ENCODE results near the gene TMEFF1. TPM values are rescaled to one million over a fixed set of nuclear protein-coding genes. Genes with fewer than 3 reads are reported as not detected.

The TMEFF1 gene
- total RNA-seq, 4 donors from 2014 or later: 8.4 TPM; not detected in 3

DNA sequence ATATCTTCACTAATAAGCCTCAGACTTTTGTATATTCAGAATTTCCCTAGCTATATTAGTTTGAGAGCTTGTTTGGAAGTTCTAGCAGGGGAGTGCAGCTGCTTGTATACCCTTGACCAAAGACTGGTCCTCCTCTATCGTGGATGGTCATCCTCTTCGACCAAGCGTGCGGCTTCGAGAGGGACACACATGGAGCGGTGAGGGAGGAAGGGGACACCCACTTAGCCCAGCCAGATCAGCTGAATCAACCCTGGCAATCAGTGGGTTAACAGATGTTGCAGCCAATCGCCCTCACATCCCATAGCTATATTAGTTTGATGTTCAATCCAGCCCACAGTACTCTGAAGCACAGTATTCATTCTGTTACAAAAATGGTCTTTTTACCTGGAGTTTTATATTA lies 108.1 kb downstream of the TMEFF1 start:
- intact Hi-C loops (cut with DNase I; ENCODE audit: low total_unique reads): no loop called here
- Histone ChIP-seq H3K36me3 (no peaks in the 10 kb centered on the region), H3K27ac (no peak overlapping the region), H3K27me3 (no peaks in the 10 kb centered on the region), H3K4me1 (no peaks in the 10 kb centered on the region), H3K9me3 (no peaks in the 10 kb centered on the region), H3K4me3 (no peak overlapping the region)
- TF ChIP-seq, protein P1, sequence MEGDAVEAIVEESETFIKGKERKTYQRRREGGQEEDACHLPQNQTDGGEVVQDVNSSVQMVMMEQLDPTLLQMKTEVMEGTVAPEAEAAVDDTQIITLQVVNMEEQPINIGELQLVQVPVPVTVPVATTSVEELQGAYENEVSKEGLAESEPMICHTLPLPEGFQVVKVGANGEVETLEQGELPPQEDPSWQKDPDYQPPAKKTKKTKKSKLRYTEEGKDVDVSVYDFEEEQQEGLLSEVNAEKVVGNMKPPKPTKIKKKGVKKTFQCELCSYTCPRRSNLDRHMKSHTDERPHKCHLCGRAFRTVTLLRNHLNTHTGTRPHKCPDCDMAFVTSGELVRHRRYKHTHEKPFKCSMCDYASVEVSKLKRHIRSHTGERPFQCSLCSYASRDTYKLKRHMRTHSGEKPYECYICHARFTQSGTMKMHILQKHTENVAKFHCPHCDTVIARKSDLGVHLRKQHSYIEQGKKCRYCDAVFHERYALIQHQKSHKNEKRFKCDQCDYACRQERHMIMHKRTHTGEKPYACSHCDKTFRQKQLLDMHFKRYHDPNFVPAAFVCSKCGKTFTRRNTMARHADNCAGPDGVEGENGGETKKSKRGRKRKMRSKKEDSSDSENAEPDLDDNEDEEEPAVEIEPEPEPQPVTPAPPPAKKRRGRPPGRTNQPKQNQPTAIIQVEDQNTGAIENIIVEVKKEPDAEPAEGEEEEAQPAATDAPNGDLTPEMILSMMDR (IDR thresholded peaks at IDR 0.05): no peak
- no peak for TF ChIP-seq POLR2A (IDR thresholded peaks at IDR 0.05)
- no peak for DNase-seq

DNA sequence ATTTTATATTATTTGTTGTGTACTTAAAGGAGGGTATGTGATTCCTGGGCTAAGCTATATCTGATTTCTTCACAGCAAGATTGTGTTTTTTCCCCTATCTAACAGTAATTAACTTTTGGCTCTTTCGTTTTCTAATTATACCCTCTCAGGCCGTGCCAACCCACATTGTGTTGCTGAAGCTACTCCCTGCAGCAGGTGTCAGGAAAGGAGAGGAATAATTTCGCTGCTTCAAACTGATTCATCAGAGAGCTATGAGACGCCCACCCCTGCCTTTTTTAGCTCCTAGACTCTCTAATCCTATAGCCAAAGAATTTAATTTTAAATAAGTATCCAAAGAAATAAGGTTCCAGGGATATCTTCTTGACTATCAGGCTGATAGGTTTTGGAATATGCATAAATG lies 108.7 kb downstream of the TMEFF1 start:
- no peak overlapping the region for H3K4me3 ChIP-seq
- H3K4me1 ChIP-seq: no peaks in the 10 kb centered on the region
- intact Hi-C loops (cut with DNase I; ENCODE audit: low total_unique reads): no loop called here
- no peak for DNase-seq
- H3K36me3 ChIP-seq: no peaks in the 10 kb centered on the region
- TF ChIP-seq, protein P1 (IDR thresholded peaks at IDR 0.05): no peak
- TF ChIP-seq POLR2A (IDR thresholded peaks at IDR 0.05): no peak
- H3K27me3 ChIP-seq: no peaks in the 10 kb centered on the region
- no peak overlapping the region for H3K27ac ChIP-seq
- H3K9me3 ChIP-seq: no peaks in the 10 kb centered on the region

DNA sequence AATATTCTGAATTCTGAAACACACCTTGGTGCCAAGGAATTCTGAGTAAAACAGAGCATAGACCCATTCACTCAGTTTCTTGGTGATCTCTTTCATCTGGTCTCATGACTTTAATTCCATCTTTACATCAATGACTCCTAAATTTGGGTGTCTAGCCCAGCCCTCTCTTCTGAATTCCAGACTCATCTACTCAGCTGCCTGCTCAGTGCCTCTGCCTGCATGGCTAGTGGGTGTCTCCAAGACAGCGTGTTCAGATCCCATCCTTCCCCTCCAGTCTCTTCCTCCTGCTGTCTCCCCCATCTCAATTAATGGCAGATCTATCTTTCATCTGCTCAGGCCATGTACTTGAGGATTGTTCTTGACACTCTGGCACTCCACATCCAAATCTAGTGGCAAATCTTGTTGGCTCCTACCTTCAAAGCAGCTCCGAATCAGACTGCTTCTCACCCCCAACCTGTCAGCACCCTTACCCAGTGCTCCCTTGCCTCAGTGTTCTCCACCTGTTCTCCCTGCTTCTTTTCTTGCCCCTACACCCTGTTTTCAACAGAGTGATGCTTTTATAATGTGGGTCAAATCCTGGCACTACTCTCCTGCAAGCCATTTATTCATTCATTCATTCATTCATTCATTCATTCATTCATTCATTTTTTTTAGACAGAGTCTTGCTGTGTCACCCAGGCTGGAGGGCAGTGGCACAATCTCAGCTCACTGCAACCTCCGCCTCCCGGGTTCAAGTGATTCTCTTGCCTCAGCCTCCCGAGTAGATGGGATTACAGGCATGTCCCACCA lies 110.3 kb downstream of the TMEFF1 start:
- H3K9me3 ChIP-seq: no peaks in the 10 kb centered on the region
- no peaks in the 10 kb centered on the region for H3K4me1 ChIP-seq
- no peak overlapping the region for H3K27ac ChIP-seq
- H3K36me3 ChIP-seq: no peaks in the 10 kb centered on the region
- no peak overlapping the region for H3K4me3 ChIP-seq
- H3K27me3 ChIP-seq: no peaks in the 10 kb centered on the region
- DNase-seq: no peak
- intact Hi-C loops (cut with DNase I; ENCODE audit: low total_unique reads): no loop called here
- TF ChIP-seq POLR2A (IDR thresholded peaks at IDR 0.05): no peak
- TF ChIP-seq, protein P1 (IDR thresholded peaks at IDR 0.05): no peak

DNA sequence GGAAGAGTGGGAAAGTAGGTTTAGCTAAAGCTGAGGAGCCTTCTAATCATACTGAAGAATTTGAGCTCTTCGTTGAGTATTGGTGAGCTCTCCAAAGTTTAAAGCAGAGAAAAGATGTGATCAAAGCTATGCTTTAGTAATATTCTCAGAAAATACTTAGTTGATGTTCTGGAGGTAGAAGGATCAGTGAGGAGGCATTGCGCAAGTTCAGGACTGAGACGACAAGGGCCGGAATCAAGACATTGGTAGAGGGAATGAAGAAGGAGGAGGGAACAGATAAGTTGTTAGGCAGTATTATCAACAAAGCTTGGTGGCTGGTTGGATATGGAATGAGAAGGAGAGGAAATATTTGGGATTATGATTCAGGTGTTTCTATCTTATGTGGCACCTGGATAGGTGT lies 112.0 kb downstream of the TMEFF1 start:
- intact Hi-C loops (cut with DNase I; ENCODE audit: low total_unique reads): no loop called here
- no peaks in the 10 kb centered on the region for H3K36me3 ChIP-seq
- H3K4me3 ChIP-seq: no peak overlapping the region
- no peak for DNase-seq
- no peaks in the 10 kb centered on the region for H3K27me3 ChIP-seq
- no peaks in the 10 kb centered on the region for H3K9me3 ChIP-seq
- H3K27ac ChIP-seq: no peak overlapping the region
- TF ChIP-seq, protein P1 (IDR thresholded peaks at IDR 0.05): no peak
- no peak for TF ChIP-seq POLR2A (IDR thresholded peaks at IDR 0.05)
- H3K4me1 ChIP-seq: no peaks in the 10 kb centered on the region

DNA sequence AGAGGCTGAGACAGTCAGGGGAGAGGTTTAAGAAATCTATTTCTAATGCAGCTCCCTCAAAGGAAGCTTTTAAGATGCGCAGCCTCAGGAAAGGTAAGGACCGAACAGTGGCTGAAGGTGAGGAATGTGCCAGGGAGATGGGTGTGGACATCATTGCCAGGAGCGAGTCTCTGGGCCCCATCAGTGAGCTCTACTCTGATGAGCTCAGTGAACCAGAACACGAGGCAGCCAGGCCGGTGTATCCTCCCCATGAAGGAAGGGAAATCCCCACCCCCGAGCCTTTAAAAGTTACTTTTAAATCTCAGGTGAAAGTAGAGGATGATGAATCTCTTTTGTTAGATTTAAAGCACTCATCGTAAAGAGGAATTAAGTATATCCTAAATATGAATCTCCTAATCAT lies 113.1 kb downstream of the TMEFF1 start:
- TF ChIP-seq, protein P1 (IDR thresholded peaks at IDR 0.05): no peak
- no peak for TF ChIP-seq POLR2A (IDR thresholded peaks at IDR 0.05)
- Histone ChIP-seq H3K4me1 (no peaks in the 10 kb centered on the region), H3K4me3 (no peak overlapping the region), H3K36me3 (no peaks in the 10 kb centered on the region), H3K27ac (no peak overlapping the region), H3K27me3 (no peaks in the 10 kb centered on the region), H3K9me3 (no peaks in the 10 kb centered on the region)
- no peak for DNase-seq
- intact Hi-C loops (cut with DNase I; ENCODE audit: low total_unique reads): no loop called here
